IPS DF 19.7 (cell line): ENCODE measurements around the gene CERCAM.
A peak's percentile ranks its signal among the peaks of the same experiment; 100 is the strongest.
"Not testable (repeated sequence)": the region's sequence is repeated elsewhere in the genome, so short reads cannot be mapped to it uniquely, and the experiment has no call there.

Source experiments
- DNase-seq: peaks from one replicate; pipeline ENCODE4 v3.0.0-alpha.2; 2013; ENCODE audit warnings: low read depth, low spot score

Gene CERCAM

GRCh38 chr9:128419061-128419925 lies 1.4 kb upstream of the CERCAM start:
- DNase-seq: no peak

GRCh38 chr9:128420060-128420650 lies 502 bp upstream of the CERCAM start:
- DNase-seq: no peak

DNA sequence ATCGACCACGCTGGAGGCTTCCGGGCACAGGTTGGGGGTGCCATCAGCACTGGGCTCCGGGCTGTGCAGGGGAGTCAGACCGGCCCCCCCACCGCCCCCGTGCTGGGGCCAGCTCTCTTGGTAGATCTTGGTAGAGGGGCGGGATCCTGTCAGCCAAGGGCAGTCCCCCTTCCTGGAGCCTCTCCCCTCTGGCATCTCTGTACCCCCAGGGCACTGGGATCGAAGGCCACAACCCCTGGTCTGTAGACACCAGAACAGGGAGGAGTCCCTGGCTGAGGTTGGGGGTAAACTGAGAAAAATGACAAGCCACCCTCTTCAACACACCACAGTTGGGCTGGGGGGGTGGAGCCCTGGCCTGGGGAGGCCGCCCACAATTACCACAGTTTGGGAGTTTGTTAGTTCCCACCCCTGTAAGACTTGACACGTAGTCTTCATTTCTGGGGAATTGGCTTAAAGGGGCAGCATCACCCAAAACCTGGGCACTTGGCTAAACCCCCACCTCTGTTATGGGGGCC lies 882 bp downstream of the CERCAM start:
- no peak for DNase-seq

DNA sequence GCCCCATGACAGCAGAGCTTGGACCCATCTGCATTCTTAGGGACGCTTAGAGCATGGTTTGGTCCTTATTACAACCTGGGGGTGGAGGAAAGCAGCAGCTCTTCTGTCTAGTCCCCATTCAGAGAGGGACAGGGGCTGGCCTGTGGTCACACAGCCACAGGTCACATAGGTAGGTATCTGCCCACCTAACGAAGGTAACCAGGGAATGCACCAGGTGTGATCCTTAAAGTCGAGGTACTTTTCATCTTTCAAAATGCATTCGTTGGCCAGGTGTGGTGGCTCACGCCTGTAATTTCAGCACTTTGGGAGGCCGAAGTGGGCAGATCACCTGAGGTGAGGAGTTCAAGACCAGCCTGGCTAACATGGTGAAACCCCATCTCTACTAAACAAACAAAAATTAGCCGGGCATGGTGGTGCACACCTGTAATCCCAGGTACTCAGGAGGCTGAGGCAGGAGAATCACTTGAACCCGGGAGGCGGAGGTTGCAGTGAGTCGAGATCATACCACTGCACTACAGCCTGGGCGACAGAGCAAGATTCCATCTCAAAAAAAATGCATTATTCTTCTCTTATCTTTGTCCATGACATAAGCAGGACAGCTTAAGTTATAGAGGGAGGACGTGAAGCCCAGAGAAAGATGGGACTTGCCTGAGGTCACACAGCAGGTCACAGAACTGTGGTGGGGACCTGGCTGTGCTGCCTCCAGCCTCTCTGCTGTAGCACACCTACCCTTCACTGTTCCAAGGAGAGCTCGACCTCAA lies 1.5 kb downstream of the CERCAM start:
- not testable (repeated sequence) for DNase-seq

DNA sequence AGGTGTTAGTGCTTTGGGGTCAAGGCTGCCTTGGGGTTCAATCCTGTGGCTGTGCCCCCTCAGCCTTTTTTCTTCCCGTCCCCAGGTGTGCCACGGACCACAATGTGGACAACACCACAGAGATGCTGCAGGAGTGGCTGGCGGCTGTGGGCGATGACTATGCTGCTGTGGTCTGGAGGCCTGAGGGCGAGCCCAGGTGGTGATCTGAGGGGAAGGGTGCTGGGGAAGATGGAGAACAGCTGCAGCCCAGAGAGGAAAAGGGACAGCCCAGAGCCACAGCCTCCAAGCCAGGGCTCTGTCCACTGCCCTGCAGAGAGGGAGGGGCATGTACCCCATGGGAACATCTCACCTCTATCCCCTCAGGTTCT lies 2.1 kb downstream of the CERCAM start:
- no peak for DNase-seq

GRCh38 chr9:128423356-128423755 lies 2.7 kb downstream of the CERCAM start:
- not testable (repeated sequence) for DNase-seq

DNA sequence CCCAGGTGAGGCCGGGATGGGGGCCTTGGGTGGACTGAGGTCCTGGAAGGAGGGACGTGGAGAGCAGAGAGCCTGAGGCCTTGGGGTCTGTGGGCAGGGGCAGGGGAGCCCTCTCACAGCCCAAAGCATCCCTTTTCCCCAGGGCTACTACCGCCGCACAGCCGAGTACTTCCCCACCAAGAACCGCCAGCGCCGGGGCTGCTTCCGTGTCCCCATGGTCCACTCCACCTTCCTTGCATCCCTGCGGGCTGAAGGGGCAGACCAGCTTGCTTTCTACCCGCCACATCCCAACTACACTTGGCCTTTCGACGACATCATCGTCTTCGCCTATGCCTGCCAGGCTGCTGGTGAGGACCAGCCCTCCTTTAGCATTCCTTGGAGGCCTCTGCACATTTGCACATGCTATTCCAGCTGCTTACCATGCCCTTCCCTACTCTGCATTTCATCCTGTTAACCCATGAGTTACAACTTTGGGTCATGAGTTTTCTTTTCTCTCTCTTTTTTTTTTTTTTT lies 3.7 kb downstream of the CERCAM start:
- DNase-seq: no peak

DNA sequence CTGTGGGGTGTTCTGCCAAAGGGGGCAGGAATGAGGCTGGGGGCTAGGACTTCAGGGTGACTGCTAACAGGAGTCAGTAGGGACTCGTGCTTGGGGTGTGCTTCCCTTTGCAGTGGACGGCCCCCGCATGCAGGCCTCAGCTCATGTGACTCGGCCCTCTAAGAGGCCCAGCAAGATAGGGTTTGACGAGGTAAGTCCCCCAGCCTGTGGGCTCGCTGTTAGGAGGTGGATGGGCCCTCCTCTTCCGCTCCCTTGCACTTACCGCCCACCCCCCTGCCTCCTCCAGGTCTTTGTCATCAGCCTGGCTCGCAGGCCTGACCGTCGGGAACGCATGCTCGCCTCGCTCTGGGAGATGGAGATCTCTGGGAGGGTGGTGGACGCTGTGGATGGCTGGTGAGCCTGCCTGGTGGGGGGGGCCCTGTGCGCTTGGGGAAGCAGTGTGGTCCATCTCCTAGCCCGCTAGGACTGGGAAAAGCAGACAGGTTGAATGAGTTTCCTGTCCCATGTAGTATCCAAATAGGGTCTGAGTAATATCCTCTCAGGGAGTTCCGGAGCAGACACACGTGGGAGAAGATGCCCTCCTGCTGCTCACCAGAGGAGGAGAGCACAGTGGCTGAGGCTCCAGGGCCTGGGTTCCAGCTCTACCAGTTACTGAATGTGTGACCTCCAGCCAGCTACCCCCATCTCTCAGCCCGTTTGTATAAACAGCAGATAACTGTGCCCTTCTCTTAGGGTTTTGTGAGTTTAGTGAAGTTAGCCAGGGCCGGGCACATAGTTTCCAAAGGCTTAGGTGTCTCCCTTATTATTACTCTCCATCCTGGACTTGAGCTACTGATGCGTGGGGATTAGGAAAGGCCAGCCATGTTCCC lies 8.2 kb downstream of the CERCAM start:
- no peak for DNase-seq

DNA sequence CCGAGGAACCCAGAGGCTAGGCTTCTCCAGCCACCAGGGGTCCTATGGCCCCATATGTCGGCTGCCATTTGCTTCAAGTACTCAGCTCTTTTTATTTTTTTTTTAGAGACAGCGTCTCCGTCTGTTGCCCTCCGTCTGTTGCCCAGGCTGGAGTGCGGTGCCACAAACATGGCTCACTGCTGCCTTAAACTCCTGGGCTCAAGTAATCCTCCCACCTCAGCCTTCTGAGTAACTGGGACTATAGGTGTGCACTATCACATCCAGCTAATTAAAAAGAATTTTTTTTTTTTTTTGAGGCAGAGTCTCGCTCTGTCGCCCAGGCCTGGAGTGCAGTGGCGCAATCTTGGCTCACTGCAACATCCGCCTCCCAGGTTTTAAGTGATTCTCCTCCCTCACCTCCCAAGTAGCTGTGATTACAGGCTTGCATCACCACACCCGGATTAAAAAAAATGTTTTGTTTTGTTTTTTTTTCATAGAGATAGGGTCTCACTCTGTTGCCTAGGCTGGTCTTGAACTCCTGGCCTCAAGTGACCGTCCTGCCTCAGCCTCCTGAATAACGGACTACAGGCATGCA lies 8.9 kb downstream of the CERCAM start:
- DNase-seq: no peak

GRCh38 chr9:128431207-128431606 lies 10.6 kb downstream of the CERCAM start:
- DNase-seq: no peak

- DNase-seq: no peak
Measured at GRCh38 chr9:128434340-128434739, 13.7 kb downstream of the CERCAM start.

GRCh38 chr9:128435611-128436010 lies 15.0 kb downstream of the CERCAM start:
- DNase-seq: no peak

DNA sequence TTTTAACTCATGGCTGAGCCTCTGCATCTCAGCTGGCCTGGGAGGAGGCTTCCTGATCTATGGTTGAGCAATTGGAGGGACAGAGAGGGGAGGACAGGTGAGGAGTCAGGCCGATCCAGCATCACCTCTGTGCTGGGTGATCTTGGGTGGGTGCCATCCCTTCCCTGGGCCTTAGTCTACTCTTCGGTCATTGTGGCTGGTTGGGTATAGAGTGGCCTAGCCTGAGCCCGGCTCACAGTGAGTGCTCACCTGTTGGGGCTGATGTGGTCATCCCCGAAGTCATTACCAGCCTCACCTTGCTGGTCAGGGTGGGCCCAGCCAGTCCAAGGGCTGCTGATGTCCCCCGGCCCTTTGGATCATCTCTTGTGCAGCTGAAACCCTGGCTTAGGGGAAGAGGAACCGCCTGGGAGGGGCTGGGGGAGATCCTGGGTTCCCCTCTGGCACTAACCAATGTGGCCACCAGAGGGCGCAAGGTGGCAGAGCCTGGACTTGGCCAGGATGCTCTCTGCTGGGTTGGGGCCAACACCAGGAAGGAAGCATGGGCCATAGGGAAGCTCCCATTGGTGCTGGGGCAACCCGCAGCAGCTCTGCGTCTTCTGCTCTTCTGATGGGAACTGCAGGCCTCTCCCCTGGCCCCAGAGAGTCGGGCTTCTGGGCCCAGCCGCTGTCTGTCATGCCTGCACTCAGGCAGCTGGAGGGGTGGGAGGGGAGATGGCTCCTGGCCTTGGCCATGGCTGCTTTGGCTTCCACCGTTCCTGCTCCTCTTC lies 17.9 kb downstream of the CERCAM start:
- peak; percentile 74 for DNase-seq

GRCh38 chr9:128439273-128439672 lies 18.6 kb downstream of the CERCAM start:
- DNase-seq: no peak

GRCh38 chr9:128442150-128442549 lies 21.5 kb downstream of the CERCAM start:
- DNase-seq: no peak

GRCh38 chr9:128446505-128446904 lies 25.8 kb downstream of the CERCAM start:
- DNase-seq: not testable (repeated sequence)

GRCh38 chr9:128448746-128449145 lies 28.1 kb downstream of the CERCAM start:
- no peak for DNase-seq

- DNase-seq: no peak
Measured at GRCh38 chr9:128454991-128455390, 34.3 kb downstream of the CERCAM start.

GRCh38 chr9:128455849-128456612 lies 35.4 kb downstream of the CERCAM start, which contains the start of gene ODF2:
TSS of gene ODF2 (plus strand) at chr9:128456006. CDS start at chr9:128456092, 86 bp downstream.
- DNase-seq: peak; percentile 79
